LoVo (cell line): Measurements from ENCODE around the gene ITGAV.

Experiments
- DNase-seq: peaks from one replicate; pipeline ENCODE4 v3.0.0-alpha.2; 2016; ENCODE audit warnings: low spot score

The ITGAV gene

DNA sequence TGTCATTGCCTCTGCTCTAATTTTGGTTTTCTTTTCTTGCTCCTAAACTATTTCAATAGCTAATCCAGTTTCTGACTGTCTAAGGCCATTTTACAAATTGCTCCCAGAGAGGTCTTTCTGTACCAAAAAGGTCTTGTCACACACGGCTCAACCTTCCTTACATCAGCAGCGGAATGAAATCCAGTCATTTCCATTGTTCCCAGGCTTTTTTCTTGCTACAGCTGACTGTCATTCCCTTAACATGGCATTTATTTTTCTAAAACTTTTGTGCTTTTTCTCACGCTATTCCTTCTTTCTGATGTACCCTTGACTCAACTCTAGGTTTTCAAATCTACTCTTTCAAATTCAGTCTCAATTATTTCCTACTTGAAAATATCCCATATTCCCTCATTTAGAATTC is 128.3 kb downstream of the ITGAV start:
- no peak for DNase-seq

- no peak for DNase-seq
Observed at GRCh38 chr2:186718903-186719302, 129.0 kb downstream of the ITGAV start.

DNA sequence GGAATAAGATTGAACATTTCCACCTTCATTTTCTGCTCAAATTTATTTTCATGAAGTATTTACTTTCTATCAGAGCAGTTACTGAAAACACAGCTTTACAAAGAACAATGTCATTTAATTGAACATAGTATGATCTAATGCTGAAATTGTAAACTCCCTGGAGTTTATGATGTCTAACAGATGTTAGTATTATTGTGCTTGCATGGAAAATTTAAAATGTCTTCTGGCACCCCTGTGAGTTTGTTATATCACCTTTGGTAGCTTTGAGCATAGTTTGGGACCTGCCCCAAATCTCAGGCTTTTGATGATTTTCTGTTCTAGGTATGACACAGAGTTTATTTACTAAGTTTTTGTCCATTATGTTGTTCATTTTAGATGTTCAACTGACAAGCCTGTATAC is 132.1 kb downstream of the ITGAV start:
- no peak for DNase-seq

GRCh38 chr2:186724736-186725135 is 134.9 kb downstream of the ITGAV start:
- no peak for DNase-seq

- no peak for DNase-seq
Observed at GRCh38 chr2:186725783-186726182, 135.9 kb downstream of the ITGAV start.

DNA sequence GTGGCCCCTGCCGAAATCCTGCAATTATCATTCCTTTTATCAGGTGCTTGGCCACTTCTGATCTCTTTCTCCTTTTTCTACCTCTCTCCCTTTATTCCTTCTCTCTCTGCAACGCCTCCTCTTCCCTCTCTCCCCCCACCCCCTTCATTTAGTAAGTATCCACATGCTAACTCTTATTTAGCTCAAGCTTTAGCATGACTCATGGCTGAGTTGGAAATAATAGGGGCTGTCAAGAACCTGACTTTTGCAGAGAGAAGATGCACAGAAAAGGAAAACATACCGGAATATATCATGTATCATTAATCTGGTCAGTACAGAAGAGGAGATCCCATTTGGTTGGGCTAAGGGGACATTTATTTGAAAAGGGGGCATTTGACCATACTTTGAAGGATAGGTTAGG is 137.1 kb downstream of the ITGAV start:
- DNase-seq = no peak

GRCh38 chr2:186728631-186729030 is 138.8 kb downstream of the ITGAV start:
- DNase-seq = no peak
